Fibroblast of lung (primary cell): ENCODE data around the gene SUSD1. TPM values are rescaled to one million over a fixed set of nuclear protein-coding genes. Genes with fewer than 3 reads are reported as not detected.

ENCODE experiments used
- DNase-seq, 2 donors: peaks; one replicate each; pipeline versions ENCODE4 v3.0.0 to v3.0.0-alpha.2; 2010; ENCODE audit warnings: low read depth in 2 of 2
- H2AFZ ChIP-seq: 2 replicates; pipeline ENCODE4 v1.5.1; 2012; ENCODE audit warnings: low read length, control low read depth, inconsistent platforms
- H3K27ac ChIP-seq: 2 replicates; pipeline ENCODE4 v1.5.1; 2011; ENCODE audit warnings: low read length, control low read depth; ENCODE audit not compliant: insufficient read depth
- H3K27me3 ChIP-seq: 2 replicates; pipeline ENCODE4 v1.5.1; 2011; ENCODE audit warnings: mild to moderate bottlenecking, low read length; ENCODE audit not compliant: control insufficient read depth, insufficient read depth
- H3K36me3 ChIP-seq: 2 replicates; pipeline ENCODE4 v1.5.1; 2011; ENCODE audit warnings: low read length; ENCODE audit not compliant: control insufficient read depth, insufficient read depth
- H3K4me1 ChIP-seq: 2 replicates; pipeline ENCODE4 v1.5.1; 2011; ENCODE audit warnings: low read length; ENCODE audit not compliant: control insufficient read depth, insufficient read depth; ENCODE audit errors: extremely low read depth
- H3K4me2 ChIP-seq: 2 replicates; pipeline ENCODE4 v1.5.1; 2011; ENCODE audit warnings: low read length, control low read depth; ENCODE audit not compliant: insufficient read depth; ENCODE audit errors: extremely low read depth
- H3K4me3 ChIP-seq, 4 experiments: fragments of 200-600 bp in 1 of 4; sonication (generic) in 1 of 4; replicated peaks in 1 of 4; 2 replicates each; pipeline ENCODE4 v1.5.1; 2011 to 2016; ENCODE audit warnings: low read length in 4 of 4, low read depth in 3 of 4, mild to moderate bottlenecking in 3 of 4, control low read depth in 2 of 4, inconsistent platforms in 1 of 4, mixed read lengths in 1 of 4; ENCODE audit not compliant: insufficient read depth in 1 of 4; ENCODE audit errors: control extremely low read depth in 1 of 4
- H3K79me2 ChIP-seq: 2 replicates; pipeline ENCODE4 v1.5.1; 2012; ENCODE audit warnings: mild to moderate bottlenecking, low read length, inconsistent platforms; ENCODE audit not compliant: control insufficient read depth, insufficient read depth
- H3K9ac ChIP-seq: 2 replicates; pipeline ENCODE4 v1.5.1; 2011; ENCODE audit warnings: mild to moderate bottlenecking, low read length, control low read depth; ENCODE audit not compliant: insufficient read depth
- H3K9me3 ChIP-seq: 2 replicates; pipeline ENCODE4 v1.5.1; 2012; ENCODE audit warnings: low read depth, low read length; ENCODE audit not compliant: control insufficient read depth, insufficient read depth
- H4K20me1 ChIP-seq: 2 replicates; pipeline ENCODE4 v1.5.1; 2011; ENCODE audit warnings: low read length; ENCODE audit not compliant: control insufficient read depth, insufficient read depth; ENCODE audit errors: extremely low read depth
- EZH2 ChIP-seq: IDR thresholded peaks from 2 replicates; pipeline ENCODE4 v1.5.1; 2012; ENCODE audit warnings: low read length, control low read depth, mild to moderate bottlenecking; ENCODE audit errors: missing control alignments
- polyA plus RNA-seq, 2 donors: library from polyadenylated mRNA; depleted of rRNA in 1 of 2; stranded (reverse) in 1 of 2; unstranded in 1 of 2; fragments of >200 nt; gene quantifications; 2 replicates each; pipeline ENCODE4 v1.2.1, GENCODE V29; 2011 to 2012; ENCODE audit warnings: missing spikeins in 1 of 2
- total RNA-seq: library from RNA; depleted of rRNA; stranded (reverse); fragments of >200 nt; gene quantifications from 2 replicates; pipeline ENCODE4 v1.2.1, GENCODE V29; 2014
- TF ChIP-seq, protein P1 (sequence below), 2 donors: IDR thresholded peaks in 1 of 2; conservative IDR thresholded peaks in 1 of 2; 1 replicate in 1 of 2; 2 replicates in 1 of 2; pipeline ENCODE4 v1.5.1; 2011 to 2012; ENCODE audit warnings: low read length in 2 of 2, control low read depth in 1 of 2, inconsistent platforms in 1 of 2, low read depth in 1 of 2, mild to moderate bottlenecking in 1 of 2

Gene SUSD1
- total and polyA plus RNA-seq, 2 donors (not counting 1 experiment from before 2014, with no cell fraction given), result 27.4 to 28.6 TPM

DNA sequence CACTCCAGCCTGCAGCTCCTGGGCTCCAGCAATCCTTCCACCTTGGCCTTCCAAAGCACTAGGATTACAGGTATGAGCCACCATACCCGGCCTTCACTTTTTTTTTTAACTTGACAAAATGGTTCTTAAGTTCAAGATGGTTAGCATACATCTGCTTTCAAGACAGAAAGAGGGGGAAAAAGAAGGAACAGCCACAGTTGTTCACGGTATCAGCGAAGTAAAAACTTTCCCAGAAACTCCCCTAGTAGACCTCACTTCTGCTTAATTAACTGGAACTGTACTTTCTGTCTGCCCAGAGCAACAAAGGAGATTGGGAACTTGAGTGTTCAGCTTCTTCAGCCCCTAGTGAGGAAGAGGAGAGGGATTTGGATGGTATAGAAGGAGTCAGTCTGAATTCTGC is 161.8 kb downstream of the SUSD1 start:
- no peak for TF ChIP-seq EZH2
- TF ChIP-seq, protein P1, sequence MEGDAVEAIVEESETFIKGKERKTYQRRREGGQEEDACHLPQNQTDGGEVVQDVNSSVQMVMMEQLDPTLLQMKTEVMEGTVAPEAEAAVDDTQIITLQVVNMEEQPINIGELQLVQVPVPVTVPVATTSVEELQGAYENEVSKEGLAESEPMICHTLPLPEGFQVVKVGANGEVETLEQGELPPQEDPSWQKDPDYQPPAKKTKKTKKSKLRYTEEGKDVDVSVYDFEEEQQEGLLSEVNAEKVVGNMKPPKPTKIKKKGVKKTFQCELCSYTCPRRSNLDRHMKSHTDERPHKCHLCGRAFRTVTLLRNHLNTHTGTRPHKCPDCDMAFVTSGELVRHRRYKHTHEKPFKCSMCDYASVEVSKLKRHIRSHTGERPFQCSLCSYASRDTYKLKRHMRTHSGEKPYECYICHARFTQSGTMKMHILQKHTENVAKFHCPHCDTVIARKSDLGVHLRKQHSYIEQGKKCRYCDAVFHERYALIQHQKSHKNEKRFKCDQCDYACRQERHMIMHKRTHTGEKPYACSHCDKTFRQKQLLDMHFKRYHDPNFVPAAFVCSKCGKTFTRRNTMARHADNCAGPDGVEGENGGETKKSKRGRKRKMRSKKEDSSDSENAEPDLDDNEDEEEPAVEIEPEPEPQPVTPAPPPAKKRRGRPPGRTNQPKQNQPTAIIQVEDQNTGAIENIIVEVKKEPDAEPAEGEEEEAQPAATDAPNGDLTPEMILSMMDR (conservative IDR thresholded peaks at IDR 0.05 in 1 of 2, IDR thresholded peaks at IDR 0.05 in 1 of 2; ENCODE audit: low read depth in 1 of 2, low read length in 2 of 2), result no peak
- Histone ChIP-seq H3K4me2 (no peak overlapping the region), H3K36me3 (no peaks in the 10 kb centered on the region), H4K20me1 (no peaks in the 10 kb centered on the region), H3K27me3 (no peaks in the 10 kb centered on the region), H3K79me2 (no peaks in the 10 kb centered on the region), H3K9me3 (no peaks in the 10 kb centered on the region), H2AFZ (no peak overlapping the region), H3K27ac (peak overlapping the region; percentile 90), H3K4me1 (peaks cover 11% of the 10 kb centered on the region), H3K4me3 (no peak overlapping the region), H3K9ac (no peak overlapping the region)
- no peak for DNase-seq

DNA sequence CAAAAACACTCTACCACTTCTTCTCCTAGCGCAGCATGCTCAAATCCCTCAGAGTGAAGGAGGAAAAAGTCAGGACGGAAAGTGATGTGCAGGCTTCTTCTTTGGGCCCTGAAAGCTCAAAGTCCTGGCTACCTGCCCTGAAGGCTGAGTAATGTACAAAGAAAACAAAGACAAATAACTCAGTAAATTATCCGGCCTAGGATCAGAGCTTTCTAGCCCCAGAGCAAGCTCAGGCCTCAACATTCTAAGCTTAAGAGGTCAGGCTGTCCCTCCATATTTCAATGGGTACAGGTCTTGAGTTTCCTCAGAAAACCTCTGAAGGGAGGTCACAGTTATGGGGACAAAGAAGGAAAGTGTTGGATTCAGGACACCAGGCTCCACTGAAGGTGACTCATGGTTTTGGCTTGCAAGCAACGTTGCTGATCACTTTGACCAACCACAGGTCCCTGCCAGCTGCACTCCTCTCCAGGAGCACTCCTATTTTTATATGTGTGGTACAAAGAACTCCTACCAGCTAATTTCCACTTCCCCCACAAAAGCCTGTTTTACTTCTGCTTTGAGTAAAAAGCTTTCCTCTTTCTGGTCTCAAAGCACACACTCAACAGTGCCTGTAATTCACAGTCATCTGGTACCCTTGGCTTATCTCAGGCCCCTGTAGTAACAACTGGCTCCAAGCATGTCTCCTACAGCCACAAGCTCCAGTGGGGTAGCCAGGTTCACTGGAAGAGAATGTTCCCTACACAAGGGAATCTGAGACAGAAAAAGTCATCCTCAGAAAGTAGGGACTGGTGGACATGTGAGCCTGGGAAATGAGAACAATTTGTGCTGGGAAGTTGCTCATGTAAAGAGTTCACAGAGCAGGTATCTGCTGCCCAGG is 162.8 kb downstream of the SUSD1 start:
- no peak overlapping the region for H3K9ac ChIP-seq
- H3K4me2 ChIP-seq, result peak overlapping the region; percentile 75
- H3K4me3 ChIP-seq, result no peak overlapping the region
- no peaks in the 10 kb centered on the region for H3K9me3 ChIP-seq
- TF ChIP-seq EZH2, result no peak
- TF ChIP-seq, protein P1 (conservative IDR thresholded peaks at IDR 0.05 in 1 of 2, IDR thresholded peaks at IDR 0.05 in 1 of 2; ENCODE audit: low read depth in 1 of 2, low read length in 2 of 2), result no peak
- DNase-seq, result peak; percentile 87 to 97
- no peaks in the 10 kb centered on the region for H3K79me2 ChIP-seq
- no peaks in the 10 kb centered on the region for H3K27me3 ChIP-seq
- H3K36me3 ChIP-seq, result no peaks in the 10 kb centered on the region
- H3K27ac ChIP-seq, result peak overlapping the region; percentile 90
- H3K4me1 ChIP-seq, result peaks cover 11% of the 10 kb centered on the region
- no peaks in the 10 kb centered on the region for H4K20me1 ChIP-seq
- H2AFZ ChIP-seq, result peak overlapping the region; percentile 49

DNA sequence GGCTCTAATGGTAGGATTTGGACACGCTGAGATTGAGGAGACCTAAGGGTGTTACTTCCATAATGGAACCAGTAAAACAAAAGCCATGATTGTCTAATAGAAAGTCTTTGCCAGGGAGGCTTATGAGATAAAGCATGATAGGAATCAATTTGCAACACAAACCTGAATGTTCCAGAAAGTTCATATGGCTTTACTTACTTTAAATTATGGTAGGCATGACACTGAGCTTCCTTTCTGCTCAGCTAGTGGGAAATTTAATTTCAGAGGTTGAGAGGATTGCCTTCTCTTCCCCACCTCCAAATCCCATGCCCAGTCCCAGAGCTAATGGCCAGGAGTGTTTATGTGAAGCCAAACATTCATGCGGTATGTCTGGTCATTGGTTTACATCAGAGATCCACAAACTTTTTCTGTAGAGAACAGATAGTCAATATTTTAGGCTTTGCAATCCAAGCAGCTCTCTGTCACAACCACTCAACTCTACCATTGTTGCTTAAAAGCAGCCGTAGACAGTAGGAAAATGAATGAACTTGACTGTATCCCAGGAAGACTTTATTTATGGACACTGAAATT is 164.0 kb downstream of the SUSD1 start:
- TF ChIP-seq, protein P1 (conservative IDR thresholded peaks at IDR 0.05 in 1 of 2, IDR thresholded peaks at IDR 0.05 in 1 of 2; ENCODE audit: low read depth in 1 of 2, low read length in 2 of 2), result no peak
- TF ChIP-seq EZH2, result no peak
- H2AFZ ChIP-seq, result no peak overlapping the region
- H3K36me3 ChIP-seq, result no peaks in the 10 kb centered on the region
- no peak overlapping the region for H3K4me3 ChIP-seq
- no peaks in the 10 kb centered on the region for H3K79me2 ChIP-seq
- H3K27ac ChIP-seq, result no peak overlapping the region
- no peaks in the 10 kb centered on the region for H3K9me3 ChIP-seq
- no peaks in the 10 kb centered on the region for H4K20me1 ChIP-seq
- no peak overlapping the region for H3K9ac ChIP-seq
- no peak overlapping the region for H3K4me2 ChIP-seq
- H3K4me1 ChIP-seq, result peaks cover 11% of the 10 kb centered on the region
- H3K27me3 ChIP-seq, result no peaks in the 10 kb centered on the region
- DNase-seq, result no peak
